RWPE2 (cell line): ENCODE data around the gene ARHGAP19.

Experiments
- ATAC-seq: fragments of 200-7000 bp; cut with Tn5 transposase; 3 replicates; pipeline ENCODE4 v1.9.1; 2021; ENCODE audit warnings: low read depth
- DNase-seq: peaks from one replicate; pipeline ENCODE4 v3.0.0-alpha.2; 2020; ENCODE audit warnings: low spot score
- H3K27ac ChIP-seq: fragments of 450-650 bp; 2 replicates; pipeline ENCODE4 v1.5.1; 2017; ENCODE audit warnings: mild to moderate bottlenecking; ENCODE audit not compliant: poor library complexity, severe bottlenecking
- H3K27me3 ChIP-seq: fragments of 250-450 bp; sonication (Bioruptor Pico); 2 replicates; pipeline ENCODE4 v1.5.1; 2021; ENCODE audit warnings: mild to moderate bottlenecking, moderate library complexity; ENCODE audit not compliant: insufficient read depth, poor library complexity, severe bottlenecking
- H3K36me3 ChIP-seq: fragments of 250-450 bp; sonication (Bioruptor Pico); 2 replicates; pipeline ENCODE4 v1.5.1; 2020; ENCODE audit warnings: low read depth, mild to moderate bottlenecking, moderate library complexity
- H3K4me1 ChIP-seq: fragments of 250-450 bp; sonication (Bioruptor Pico); 2 replicates; pipeline ENCODE4 v1.5.1; 2021; ENCODE audit warnings: mild to moderate bottlenecking, moderate library complexity; ENCODE audit not compliant: insufficient read depth, poor library complexity, severe bottlenecking
- H3K4me3 ChIP-seq: fragments of 250-450 bp; sonication (Bioruptor Pico); 2 replicates; pipeline ENCODE4 v1.5.1; 2021; ENCODE audit warnings: mild to moderate bottlenecking, moderate library complexity; ENCODE audit not compliant: severe bottlenecking
- H3K9me3 ChIP-seq: fragments of 250-450 bp; sonication (Bioruptor Pico); 2 replicates; pipeline ENCODE4 v1.5.1; 2021; ENCODE audit warnings: mild to moderate bottlenecking, moderate library complexity; ENCODE audit not compliant: severe bottlenecking
- CTCF ChIP-seq: fragments of 450-650 bp; IDR thresholded peaks from one replicate; pipeline ENCODE4 v1.5.1; 2017; ENCODE audit warnings: mild to moderate bottlenecking, moderate library complexity; ENCODE audit not compliant: poor library complexity, severe bottlenecking

Gene ARHGAP19

GRCh38 chr10:97311111-97311626 lies 18.7 kb upstream of the ARHGAP19 start:
- Histone ChIP-seq H3K36me3 (no peaks in the 10 kb centered on the region), H3K9me3 (no peaks in the 10 kb centered on the region), H3K27ac (no peak overlapping the region), H3K4me1 (no peaks in the 10 kb centered on the region), H3K4me3 (no peak overlapping the region), H3K27me3 (no peaks in the 10 kb centered on the region)
- no peak for ATAC-seq
- DNase-seq, result no peak
- TF ChIP-seq CTCF, result no peak

GRCh38 chr10:97307866-97308780 lies 15.7 kb upstream of the ARHGAP19 start:
- Histone ChIP-seq H3K9me3 (no peaks in the 10 kb centered on the region), H3K4me3 (no peak overlapping the region), H3K36me3 (no peaks in the 10 kb centered on the region), H3K27ac (no peak overlapping the region), H3K4me1 (no peaks in the 10 kb centered on the region), H3K27me3 (no peaks in the 10 kb centered on the region)
- ATAC-seq (no peak), DNase-seq (no peak)
- TF ChIP-seq CTCF, result no peak

- DNase-seq (no peak), ATAC-seq (no peak)
- Histone ChIP-seq H3K27ac (no peak overlapping the region), H3K36me3 (no peaks in the 10 kb centered on the region), H3K4me1 (no peaks in the 10 kb centered on the region), H3K4me3 (no peak overlapping the region), H3K27me3 (no peaks in the 10 kb centered on the region), H3K9me3 (no peaks in the 10 kb centered on the region)
- TF ChIP-seq CTCF, result no peak
Observed at GRCh38 chr10:97307441-97307840, 15.0 kb upstream of the ARHGAP19 start.

GRCh38 chr10:97302088-97302791 lies 9.8 kb upstream of the ARHGAP19 start:
- Histone ChIP-seq H3K27me3 (no peaks in the 10 kb centered on the region), H3K27ac (no peak overlapping the region), H3K4me3 (no peak overlapping the region), H3K4me1 (no peaks in the 10 kb centered on the region), H3K9me3 (no peaks in the 10 kb centered on the region), H3K36me3 (no peaks in the 10 kb centered on the region)
- no peak for ATAC-seq
- no peak for TF ChIP-seq CTCF
- no peak for DNase-seq
